NCI-H1436 (cell line): Measurements from ENCODE around the gene DYNLT2.
"Not testable (repeated sequence)": the region's sequence is repeated elsewhere in the genome, so short reads cannot be mapped to it uniquely, and the experiment has no call there.

Source experiments
- DNase-seq: peaks from one replicate; lab custom pipeline; 2025; lab: John Stamatoyannopoulos, UW

DYNLT2 gene

GRCh38 chr6:169783401-169783800, 32.0 kb upstream of the DYNLT2 start:
- DNase-seq, result no peak

- DNase-seq, result no peak
Observed at GRCh38 chr6:169782966-169783365, 31.6 kb upstream of the DYNLT2 start.

- no peak for DNase-seq
Observed at GRCh38 chr6:169780571-169781091, 29.3 kb upstream of the DYNLT2 start.

- DNase-seq, result no peak
Observed at GRCh38 chr6:169779896-169780295, 28.5 kb upstream of the DYNLT2 start.

GRCh38 chr6:169779092-169779815, 27.9 kb upstream of the DYNLT2 start:
- DNase-seq, result no peak

GRCh38 chr6:169778646-169779045, 27.3 kb upstream of the DYNLT2 start:
- no peak for DNase-seq

GRCh38 chr6:169777896-169778295, 26.5 kb upstream of the DYNLT2 start:
- DNase-seq, result no peak

- no peak for DNase-seq
Observed at GRCh38 chr6:169776379-169776778, 25.0 kb upstream of the DYNLT2 start.

GRCh38 chr6:169775321-169775720, 23.9 kb upstream of the DYNLT2 start:
- DNase-seq, result no peak

GRCh38 chr6:169774347-169774746, 23.0 kb upstream of the DYNLT2 start:
- no peak for DNase-seq

- no peak for DNase-seq
Observed at GRCh38 chr6:169766921-169767736, 15.8 kb upstream of the DYNLT2 start.

- no peak for DNase-seq
Observed at GRCh38 chr6:169766232-169766631, 14.9 kb upstream of the DYNLT2 start.

- not testable (repeated sequence) for DNase-seq
Observed at GRCh38 chr6:169765789-169766188, 14.4 kb upstream of the DYNLT2 start.

- no peak for DNase-seq
Observed at GRCh38 chr6:169763881-169764280, 12.5 kb upstream of the DYNLT2 start.

GRCh38 chr6:169763308-169763707, 11.9 kb upstream of the DYNLT2 start:
- no peak for DNase-seq

- DNase-seq, result no peak
Observed at GRCh38 chr6:169755162-169755561, 3.8 kb upstream of the DYNLT2 start.

GRCh38 chr6:169752074-169752623, 777 bp upstream of the DYNLT2 start:
- DNase-seq, result no peak

GRCh38 chr6:169746556-169746955, 4.8 kb downstream of the DYNLT2 start:
- no peak for DNase-seq

- no peak for DNase-seq
Observed at GRCh38 chr6:169745405-169745804, 6.0 kb downstream of the DYNLT2 start.

- no peak for DNase-seq
Observed at GRCh38 chr6:169741344-169741743, 10.0 kb downstream of the DYNLT2 start.

GRCh38 chr6:169738976-169739529, 12.3 kb downstream of the DYNLT2 start:
- no peak for DNase-seq

GRCh38 chr6:169738204-169738975, 13.0 kb downstream of the DYNLT2 start:
- peak; percentile 22 for DNase-seq
